GM13977 (cell line): ENCODE data around the gene TRMT6.

Source experiments
- DNase-seq: peaks from one replicate; pipeline ENCODE4 v3.0.0; 2012; ENCODE audit warnings: low spot score
- CTCF ChIP-seq: IDR thresholded peaks from 2 replicates; pipeline ENCODE4 v1.5.1; 2012; ENCODE audit warnings: mild to moderate bottlenecking, control low read depth; ENCODE audit not compliant: insufficient read depth; ENCODE audit errors: extremely low read depth, missing control alignments
- in situ Hi-C: fragments of 300-500 bp; cut with MboI; formaldehyde crosslinking; loops from one replicate; pipeline ENCODE4 v1.12.0; 2022; ENCODE audit warnings: low sequenced_read_pairs, low pct_unique_long_range_greater_than_20kb, mixed read lengths, inconsistent platforms; ENCODE audit not compliant: unreplicated experiment

The TRMT6 gene

GRCh38 chr20:5928836-5929715 is 21.3 kb downstream of the TRMT6 start:
- TF ChIP-seq CTCF: no peak
- in situ Hi-C loops: loop anchor here (25.0 kb wide), 1 partner anchor 392 kb away; no protein-coding TSS in a partner anchor
- DNase-seq: no peak

- in situ Hi-C loops: loop anchor here (25.0 kb wide), 1 partner anchor 391 kb away; no protein-coding TSS in a partner anchor
- DNase-seq: no peak
- TF ChIP-seq CTCF: no peak
Measured at GRCh38 chr20:5927749-5928462, 22.4 kb downstream of the TRMT6 start.

DNA sequence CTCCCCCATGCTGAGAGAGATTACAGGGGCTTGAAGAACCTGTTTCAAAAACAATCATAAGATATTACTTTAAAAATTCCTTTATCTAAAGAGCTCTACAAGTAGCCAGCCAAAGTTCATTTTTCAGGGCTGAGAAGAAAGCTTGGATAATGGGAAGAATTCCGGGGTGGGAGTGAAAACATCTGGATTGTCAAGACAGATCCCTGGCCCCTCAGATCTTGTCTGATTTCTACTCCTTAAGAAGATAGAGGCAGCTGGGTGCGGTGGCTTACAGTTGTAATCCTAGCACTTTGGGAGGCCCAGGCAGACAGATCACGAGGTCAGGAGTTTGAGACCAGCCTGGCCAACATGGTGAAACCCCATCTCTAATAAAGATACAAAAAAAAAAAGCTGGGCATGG is 24.8 kb downstream of the TRMT6 start:
- no peak for DNase-seq
- in situ Hi-C loops: loop anchor here (25.0 kb wide), 1 partner anchor 388 kb away; no protein-coding TSS in a partner anchor
- TF ChIP-seq CTCF: no peak

DNA sequence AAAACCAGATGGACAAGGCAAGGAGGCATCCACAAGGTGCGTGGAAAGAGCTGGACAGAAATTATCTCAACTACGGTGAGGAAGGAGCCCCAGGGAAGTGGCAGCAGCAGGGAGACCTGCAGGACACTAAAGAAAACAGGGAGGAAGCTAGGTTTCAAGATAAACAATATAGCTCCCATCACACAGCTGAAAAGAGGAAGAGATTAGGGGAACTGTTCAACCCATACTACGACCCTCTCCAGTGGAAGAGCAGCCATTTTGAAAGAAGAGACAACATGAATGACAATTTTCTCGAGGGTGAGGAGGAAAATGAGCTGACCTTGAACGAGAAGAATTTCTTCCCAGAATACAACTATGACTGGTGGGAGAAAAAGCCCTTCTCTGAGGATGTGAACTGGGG is 26.8 kb downstream of the TRMT6 start:
- no peak for TF ChIP-seq CTCF
- DNase-seq: no peak
- in situ Hi-C loops: no loop called here

GRCh38 chr20:5920581-5920980 is 29.8 kb downstream of the TRMT6 start:
- DNase-seq: no peak
- in situ Hi-C loops: no loop called here
- no peak for TF ChIP-seq CTCF

DNA sequence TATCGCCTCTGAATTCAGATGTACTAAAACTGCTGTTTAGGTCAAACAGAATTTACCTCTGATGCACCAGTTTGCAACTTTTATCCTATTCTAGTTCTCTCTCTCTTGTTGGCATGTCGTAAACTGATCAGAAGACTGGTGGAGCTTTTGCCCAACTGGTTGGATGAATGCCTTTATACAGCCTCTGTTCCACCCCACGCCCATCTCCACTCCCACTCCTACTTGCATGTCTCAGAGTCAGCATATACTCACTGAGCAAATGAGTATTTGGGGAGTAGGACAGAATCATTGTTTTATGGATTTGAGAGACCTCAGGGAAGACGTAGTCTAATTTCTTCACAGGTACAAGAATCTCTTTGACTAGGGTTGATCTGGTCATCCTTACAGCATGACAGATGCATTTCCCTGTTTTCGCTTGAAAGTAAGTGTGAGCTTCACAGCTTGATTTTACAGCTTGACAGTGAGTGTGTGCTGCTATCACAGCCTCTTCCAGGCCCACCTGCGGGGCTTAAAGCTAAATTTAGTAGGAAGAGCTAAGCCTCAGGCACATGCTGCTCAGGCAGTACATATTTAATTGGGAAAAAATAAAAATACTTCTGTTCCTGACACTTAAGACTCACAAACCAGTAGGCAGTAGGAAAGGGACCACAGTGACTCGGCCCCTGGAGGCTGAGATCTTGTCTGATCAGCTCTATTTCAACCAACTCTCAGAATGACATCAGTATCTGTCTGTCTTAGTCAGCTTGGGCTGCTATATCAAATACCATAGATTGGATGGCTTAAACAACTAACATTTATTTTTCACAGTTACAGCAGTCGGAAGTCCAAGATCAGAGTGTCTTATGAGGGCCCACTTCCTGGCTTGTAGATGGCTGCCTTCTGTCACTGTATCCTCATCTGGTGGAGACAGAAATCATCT is 30.4 kb downstream of the TRMT6 start:
- no peak for DNase-seq
- in situ Hi-C loops: no loop called here
- TF ChIP-seq CTCF: no peak
